ENCODE results near the gene GAL. TPM values are rescaled to one million over a fixed set of nuclear protein-coding genes. Genes with fewer than 3 reads are reported as not detected.

GAL gene
- total RNA-seq, 4 donors from 2014 or later = 3.1 TPM; not detected in 3

GRCh38 chr11:68691402-68691784 lies 7.0 kb downstream of the GAL start:
- no peaks in the 10 kb centered on the region for H3K9me3 ChIP-seq
- no peak for DNase-seq
- H3K27ac ChIP-seq = no peak overlapping the region
- intact Hi-C loops (cut with DNase I) = no loop called here
- no peaks in the 10 kb centered on the region for H3K27me3 ChIP-seq
- WGBS, 2 donors = 82% methylated on average over 9 of the region's 9 CpGs
- no peaks in the 10 kb centered on the region for H3K4me1 ChIP-seq
- TF ChIP-seq CTCF (IDR thresholded peaks at IDR 0.05) = no peak
- H3K36me3 ChIP-seq = no peaks in the 10 kb centered on the region
- H3K4me3 ChIP-seq (replicated peaks in 1 of 3) = no peak overlapping the region

GRCh38 chr11:68692115-68692514 lies 7.8 kb downstream of the GAL start:
- no peak overlapping the region for H3K4me3 ChIP-seq (replicated peaks in 1 of 3)
- no peak overlapping the region for H3K27ac ChIP-seq
- H3K27me3 ChIP-seq = no peaks in the 10 kb centered on the region
- no peak for DNase-seq
- no peaks in the 10 kb centered on the region for H3K4me1 ChIP-seq
- intact Hi-C loops (cut with DNase I) = no loop called here
- TF ChIP-seq POLR2A (IDR thresholded peaks at IDR 0.05) (no peak), CTCF (IDR thresholded peaks at IDR 0.05) (no peak)
- 92 to 94% methylated on average over 10 of the region's 10 CpGs for whole genome bisulfite sequencing, 2 donors
- no peaks in the 10 kb centered on the region for H3K9me3 ChIP-seq
- no peaks in the 10 kb centered on the region for H3K36me3 ChIP-seq

DNA sequence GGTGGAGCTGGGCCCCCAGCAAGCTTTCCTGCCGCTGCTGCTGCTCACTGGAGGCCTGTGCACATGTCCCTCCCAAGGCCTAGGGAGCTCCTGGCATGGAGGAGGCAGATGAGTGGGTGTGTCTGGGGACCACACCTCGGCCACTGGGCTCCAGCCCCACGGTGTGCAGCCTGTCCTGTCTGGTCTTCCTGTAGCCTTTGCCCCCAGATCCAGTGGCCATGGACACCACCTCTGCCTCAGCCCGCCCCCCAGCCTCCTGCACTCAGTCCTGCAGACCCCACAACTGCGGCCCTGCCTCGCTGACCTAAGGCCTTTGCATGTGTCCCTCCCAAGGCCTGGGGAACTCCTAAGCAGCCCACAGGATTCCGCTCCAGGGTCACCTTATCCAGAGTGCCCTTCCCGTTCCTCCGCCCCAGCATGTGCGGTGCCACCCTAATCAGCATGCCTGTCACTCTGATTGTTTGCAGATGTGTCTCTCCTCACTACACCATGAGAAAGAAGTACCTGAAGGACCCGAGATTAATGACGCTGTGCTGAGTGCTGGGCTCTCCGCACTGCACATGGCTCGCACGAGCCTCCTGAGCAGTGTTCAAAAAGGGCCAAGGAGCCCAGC lies 8.6 kb downstream of the GAL start:
- H3K4me1 ChIP-seq = no peaks in the 10 kb centered on the region
- H3K36me3 ChIP-seq = no peaks in the 10 kb centered on the region
- no peak overlapping the region for H3K27ac ChIP-seq
- H3K4me3 ChIP-seq (replicated peaks in 1 of 3) = no peak overlapping the region
- no peaks in the 10 kb centered on the region for H3K27me3 ChIP-seq
- no peaks in the 10 kb centered on the region for H3K9me3 ChIP-seq
- no peak for DNase-seq
- TF ChIP-seq POLR2A (IDR thresholded peaks at IDR 0.05) (no peak), CTCF (IDR thresholded peaks at IDR 0.05) (no peak)
- intact Hi-C loops (cut with DNase I) = no loop called here
- WGBS, 2 donors = 88% methylated on average over 14 to 15 of the region's 15 CpGs

DNA sequence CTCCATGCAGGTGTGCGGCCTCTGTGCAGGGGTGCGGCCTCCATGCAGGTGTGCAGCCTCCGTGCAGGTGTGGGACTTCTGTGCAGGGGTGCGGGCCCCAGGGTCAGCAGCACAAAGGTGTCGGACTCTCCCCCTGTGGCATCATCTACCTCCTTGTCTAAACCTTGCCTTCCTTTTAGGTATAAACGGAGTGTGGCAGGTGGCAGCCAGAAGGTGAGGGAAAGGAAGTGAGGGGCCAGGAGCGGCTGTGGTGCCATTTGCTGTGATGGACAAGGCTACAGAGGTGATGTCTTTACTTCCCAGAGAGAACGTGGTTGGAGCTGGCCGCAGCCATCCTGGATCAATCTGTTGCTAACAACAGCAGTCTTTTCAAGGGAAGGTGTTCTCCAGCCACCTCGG lies 9.1 kb downstream of the GAL start:
- no peaks in the 10 kb centered on the region for H3K9me3 ChIP-seq
- H3K27me3 ChIP-seq = no peaks in the 10 kb centered on the region
- H3K27ac ChIP-seq = no peak overlapping the region
- intact Hi-C loops (cut with DNase I) = no loop called here
- no peak for DNase-seq
- no peaks in the 10 kb centered on the region for H3K4me1 ChIP-seq
- TF ChIP-seq POLR2A (IDR thresholded peaks at IDR 0.05) = no peak
- no peak for TF ChIP-seq CTCF (IDR thresholded peaks at IDR 0.05)
- H3K36me3 ChIP-seq = no peaks in the 10 kb centered on the region
- WGBS, 2 donors = 92 to 95% methylated on average over 7 to 10 of the region's 10 CpGs
- no peak overlapping the region for H3K4me3 ChIP-seq (replicated peaks in 1 of 3)

DNA sequence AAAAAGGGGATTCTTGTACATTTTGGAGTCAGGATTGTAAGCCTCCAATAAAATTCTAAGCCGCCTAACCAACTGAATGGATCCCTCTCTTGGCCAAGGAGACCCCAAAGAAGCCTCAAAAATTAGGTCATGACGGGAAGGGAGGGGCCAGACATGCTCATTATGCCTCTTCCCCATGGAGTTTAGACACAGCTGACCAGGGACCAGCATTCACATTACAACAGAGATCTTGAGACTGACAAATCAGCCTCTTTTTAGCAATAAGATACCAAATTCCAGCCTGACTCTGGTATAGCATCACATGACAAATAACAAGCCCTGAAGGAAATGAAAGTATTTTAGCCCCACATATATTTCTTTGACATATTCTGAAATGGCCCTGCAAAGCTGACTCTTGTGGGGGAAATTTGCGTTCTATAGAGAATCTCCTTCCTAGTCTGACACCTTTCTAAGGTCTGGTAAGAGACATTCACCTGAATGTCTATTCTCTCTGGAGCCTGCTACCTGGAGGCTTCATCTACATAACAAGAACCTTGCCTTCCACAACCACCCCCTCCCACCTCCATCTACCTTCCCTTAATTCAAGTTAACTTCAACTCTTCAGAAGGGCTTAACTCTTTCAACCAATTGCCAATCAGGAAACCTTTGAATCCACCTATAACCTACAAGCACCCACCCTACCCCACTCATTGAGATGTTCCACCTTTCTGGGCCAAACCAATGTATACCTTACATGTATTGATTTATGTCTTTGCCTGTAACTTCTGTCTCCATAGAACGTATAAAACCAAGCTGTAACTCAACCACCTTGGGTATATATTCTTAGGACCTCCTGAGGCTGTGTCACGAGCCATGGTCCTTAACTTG lies 10.3 kb downstream of the GAL start:
- Histone ChIP-seq H3K4me3 (replicated peaks in 1 of 3) (no peak overlapping the region), H3K27ac (no peak overlapping the region), H3K27me3 (no peaks in the 10 kb centered on the region), H3K36me3 (no peaks in the 10 kb centered on the region), H3K9me3 (no peaks in the 10 kb centered on the region), H3K4me1 (no peaks in the 10 kb centered on the region)
- intact Hi-C loops (cut with DNase I) = no loop called here
- DNase-seq = no peak
- WGBS, 2 donors = 83 to 88% methylated on average over 5 of the region's 5 CpGs
- TF ChIP-seq CTCF (IDR thresholded peaks at IDR 0.05) = no peak
- no peak for TF ChIP-seq POLR2A (IDR thresholded peaks at IDR 0.05)
